Coronary artery (tissue), 2 donors: ENCODE data around the gene DGKD.

Experiments used
- DNase-seq: peaks from one replicate; pipeline ENCODE4 v3.0.0-alpha.2; 2017; ENCODE audit warnings: low spot score
- H3K27ac ChIP-seq, 2 donors: fragments of 200-600 bp; sonication (generic); one replicate each; pipeline ENCODE4 v1.5.1; 2016 to 2019
- H3K4me3 ChIP-seq: fragments of 200-600 bp; sonication (generic); 2 replicates; pipeline ENCODE4 v1.5.1; 2016; ENCODE audit warnings: mild to moderate bottlenecking, moderate library complexity
- CTCF ChIP-seq: fragments of 200-600 bp; sonication (generic); IDR thresholded peaks from one replicate; pipeline ENCODE4 v1.5.1; 2019; ENCODE audit warnings: antibody characterized with exemption

Gene DGKD

GRCh38 chr2:233445152-233445830 lies 91.0 kb downstream of the DGKD start:
- no peak for DNase-seq
- no peak for TF ChIP-seq CTCF
- Histone ChIP-seq H3K27ac (no peak overlapping the region), H3K4me3 (no peak overlapping the region)

GRCh38 chr2:233446121-233446520 lies 91.8 kb downstream of the DGKD start:
- no peak for DNase-seq
- Histone ChIP-seq H3K4me3 (no peak overlapping the region), H3K27ac (no peak overlapping the region)
- TF ChIP-seq CTCF = no peak

GRCh38 chr2:233446606-233447305 lies 92.5 kb downstream of the DGKD start:
- Histone ChIP-seq H3K27ac (no peak overlapping the region), H3K4me3 (no peak overlapping the region)
- no peak for DNase-seq
- no peak for TF ChIP-seq CTCF

- no peak for DNase-seq
- Histone ChIP-seq H3K4me3 (no peak overlapping the region), H3K27ac (no peak overlapping the region)
- TF ChIP-seq CTCF = no peak
Observed at GRCh38 chr2:233447506-233448219, 93.4 kb downstream of the DGKD start.

- no peak for DNase-seq
- no peak for TF ChIP-seq CTCF
Observed at GRCh38 chr2:233448220-233448559, 93.9 kb downstream of the DGKD start.

GRCh38 chr2:233448575-233448974 lies 94.3 kb downstream of the DGKD start:
- DNase-seq = no peak

More at GRCh38 chr2:233448220-233448559, 93.9 kb downstream of the DGKD start:
- H3K4me3 ChIP-seq = no peak overlapping the region
- no peak overlapping the region for H3K27ac ChIP-seq

More at GRCh38 chr2:233448575-233448974, 94.3 kb downstream of the DGKD start:
- H3K4me3 ChIP-seq = no peak overlapping the region
- no peak for TF ChIP-seq CTCF
- no peak overlapping the region for H3K27ac ChIP-seq
